MCF 10A (cell line): ENCODE measurements around the gene ADSS1. TPM values are rescaled to one million over a fixed set of nuclear protein-coding genes. Genes with fewer than 3 reads are reported as not detected.

ENCODE experiments used
- BruUV-seq: library from RNA; stranded (reverse); fragments of 400-500 nt; replicated peaks from 2 replicates; lab custom pipeline; 2021; lab: Mats Ljungman, UMichigan
- CTCF ChIA-PET: fragments of 300-600 bp; sonication (Branson Sonifier 250); formaldehyde crosslinking; extraction: SDS; loops from one replicate; lab custom pipeline; 2021; ENCODE audit warnings: antibody characterized with exemption, inconsistent platforms; lab: Yijun Ruan, JAX
- POLR2A ChIA-PET: fragments of 300-600, 350-650 bp; sonication (Branson Sonifier 250); formaldehyde crosslinking; extraction: SDS; loops from one replicate; lab custom pipeline; 2020; ENCODE audit warnings: antibody characterized with exemption, inconsistent platforms; lab: Yijun Ruan, JAX
- DNase-seq: peaks from one replicate; pipeline ENCODE4 v3.0.0-alpha.2; 2018; ENCODE audit not compliant: unreplicated experiment
- H3K27ac Mint-ChIP-seq: one replicate; pipeline ENCODE4 v1.8.0; 2022; ENCODE audit warnings: mild to moderate bottlenecking, low read depth, mixed read lengths; ENCODE audit not compliant: unreplicated experiment
- H3K27me3 Mint-ChIP-seq: one replicate; pipeline ENCODE4 v1.8.0; 2022; ENCODE audit warnings: mixed read lengths; ENCODE audit not compliant: insufficient read depth, unreplicated experiment
- H3K36me3 Mint-ChIP-seq: one replicate; pipeline ENCODE4 v1.8.0; 2022; ENCODE audit warnings: mild to moderate bottlenecking, moderate library complexity, mixed read lengths; ENCODE audit not compliant: insufficient read depth, unreplicated experiment
- H3K4me1 Mint-ChIP-seq: one replicate; pipeline ENCODE4 v1.8.0; 2022; ENCODE audit warnings: mixed read lengths; ENCODE audit not compliant: insufficient read depth, unreplicated experiment
- H3K4me3 Mint-ChIP-seq: one replicate; pipeline ENCODE4 v1.8.0; 2022; ENCODE audit warnings: mild to moderate bottlenecking, moderate library complexity, mixed read lengths; ENCODE audit not compliant: unreplicated experiment
- H3K9me3 Mint-ChIP-seq: one replicate; pipeline ENCODE4 v1.8.0; 2022; ENCODE audit warnings: mixed read lengths; ENCODE audit not compliant: unreplicated experiment
- CTCF ChIP-seq: fragments of 200-600 bp; IDR thresholded peaks from one replicate; pipeline ENCODE4 v1.8.0; 2022; ENCODE audit warnings: antibody characterized with exemption, mild to moderate bottlenecking; ENCODE audit not compliant: unreplicated experiment
- intact Hi-C: fragments of 100-400 bp; cut with micrococcal nuclease; formaldehyde crosslinking; loops from 2 replicates; pipeline ENCODE4 v1.14.1; 2022
- total RNA-seq: library from RNA; stranded (reverse); gene quantifications from 2 replicates; pipeline ENCODE4 v1.2.3, GENCODE V29; 2022

ADSS1 gene
- total RNA-seq, 1 experiment from 2014 or later, result 2.9 TPM

- H3K4me1 Mint-ChIP-seq, result peaks cover 23% of the 10 kb centered on the region
- DNase-seq, result no peak
- TF ChIP-seq CTCF, result no peak
- CTCF ChIA-PET, result interaction anchor here (0.6 to 1.5 kb wide), 3 partner anchors 11 to 42 kb away, joined by 3 to 9 read pairs (median 7); no protein-coding TSS in a partner anchor
- H3K27ac Mint-ChIP-seq, result no peak overlapping the region
- no peaks in the 10 kb centered on the region for H3K27me3 Mint-ChIP-seq
- POLR2A ChIA-PET, result interaction anchor here (0.6 to 2.9 kb wide), 8 partner anchors 8 to 49 kb away, joined by 3 to 11 read pairs (median 4); no protein-coding TSS in a partner anchor
- H3K36me3 Mint-ChIP-seq, result peaks cover 33% of the 10 kb centered on the region
- no TSS peak for BruUV-seq
- no peaks in the 10 kb centered on the region for H3K9me3 Mint-ChIP-seq
- intact Hi-C loops, result no loop called here
- no peak overlapping the region for H3K4me3 Mint-ChIP-seq
Measured at GRCh38 chr14:104697892-104698583, 26.0 kb upstream of the ADSS1 start.

- Mint-ChIP-seq H3K27me3 (no peaks in the 10 kb centered on the region), H3K4me1 (peaks cover 23% of the 10 kb centered on the region), H3K27ac (no peak overlapping the region), H3K9me3 (no peaks in the 10 kb centered on the region), H3K36me3 (peaks cover 36% of the 10 kb centered on the region), H3K4me3 (no peak overlapping the region)
- TF ChIP-seq CTCF, result no peak
- ChIA-PET POLR2A (interaction anchor here (0.9 to 2.9 kb wide), 4 partner anchors 11 to 48 kb away, joined by 3 to 11 read pairs (median 4); no protein-coding TSS in a partner anchor), CTCF (interaction anchor here (0.6 to 1.5 kb wide), 2 partner anchors 10 to 43 kb away, joined by 3 to 9 read pairs; no protein-coding TSS in a partner anchor)
- intact Hi-C loops, result no loop called here
- no TSS peak for BruUV-seq
- no peak for DNase-seq
Measured at GRCh38 chr14:104698688-104699425, 25.2 kb upstream of the ADSS1 start.

- H3K36me3 Mint-ChIP-seq, result peaks cover 42% of the 10 kb centered on the region
Measured at GRCh38 chr14:104699426-104699748, 24.6 kb upstream of the ADSS1 start.

More at GRCh38 chr14:104699426-104699748, 24.6 kb upstream of the ADSS1 start:
- intact Hi-C loops, result no loop called here
- ChIA-PET CTCF (no interaction called here), POLR2A (no interaction called here)
- peaks cover 19% of the 10 kb centered on the region for H3K4me1 Mint-ChIP-seq
- H3K27me3 Mint-ChIP-seq, result no peaks in the 10 kb centered on the region
- BruUV-seq, result no TSS peak
- no peak for DNase-seq
- no peak overlapping the region for H3K27ac Mint-ChIP-seq
- no peaks in the 10 kb centered on the region for H3K9me3 Mint-ChIP-seq
- TF ChIP-seq CTCF, result no peak
- H3K4me3 Mint-ChIP-seq, result no peak overlapping the region
